Ovary (tissue), 10 donors: ENCODE measurements around the gene SPANXN3. TPM values are rescaled to one million over a fixed set of nuclear protein-coding genes. Genes with fewer than 3 reads are reported as not detected.
"Not testable (repeated sequence)": the region's sequence is repeated elsewhere in the genome, so short reads cannot be mapped to it uniquely, and the experiment has no call there.

Experiments used
- DNase-seq, 5 donors: peaks; one replicate each; pipeline ENCODE4 v3.0.0-alpha.2; 2019 to 2020
- H3K27ac ChIP-seq, 2 donors: fragments of 200-600 bp; one replicate each; pipeline versions ENCODE4 v1.5.1 to v1.8.0; 2019 to 2022
- H3K27me3 ChIP-seq: fragments of 200-600 bp; one replicate; pipeline ENCODE4 v1.8.0; 2022
- H3K36me3 ChIP-seq: fragments of 200-600 bp; sonication (generic); one replicate; pipeline ENCODE4 v1.5.1; 2019
- H3K4me1 ChIP-seq: one replicate; pipeline ENCODE4 v1.8.1; 2013; ENCODE audit warnings: mild to moderate bottlenecking, moderate library complexity; ENCODE audit not compliant: insufficient read depth
- H3K4me3 ChIP-seq: fragments of 200-600 bp; sonication (generic); one replicate; pipeline ENCODE4 v1.5.1; 2017
- H3K9me3 ChIP-seq, 2 donors: fragments of 200-600 bp in 1 of 2; sonication (generic) in 1 of 2; one replicate each; pipeline versions ENCODE4 v1.5.1 to v1.8.1; 2013 to 2019; ENCODE audit warnings: mild to moderate bottlenecking in 1 of 2, moderate library complexity in 1 of 2
- EP300 ChIP-seq: sonication (generic); formaldehyde crosslinking; IDR thresholded peaks from one replicate; pipeline ENCODE4 v1.6.1; 2017; ENCODE audit warnings: antibody characterized with exemption
- POLR2A ChIP-seq: fragments of 450-650 bp; IDR thresholded peaks from one replicate; pipeline ENCODE4 v1.6.1; 2017; ENCODE audit warnings: antibody characterized with exemption, mild to moderate bottlenecking, moderate library complexity
- WGBS, 3 donors: extraction: QIAGEN DNeasy Blood & Tissue Kit in 1 of 3; methylation state at CpG; one replicate each; pipeline versions ENCODE4 v1.1.5 to v1.1.7; 2013 to 2017; 5-methylcytosine and 5-hydroxymethylcytosine counted together
- intact Hi-C, 4 donors: fragments of 100-400 bp; cut with DNase I; formaldehyde crosslinking; loops; one replicate each; pipeline versions ENCODE4 v1.11.0 to v1.15.1; 2022 to 2023
- long read RNA-seq, 3 donors: library from polyadenylated mRNA in 2 of 3; unstranded in 2 of 3; transcript quantifications; one replicate each; pipeline ENCODE4 v2.0.0 and lab custom pipeline, GENCODE V29; 2021 to 2026
- polyA plus RNA-seq, 2 donors: library from polyadenylated mRNA; stranded (reverse); fragments of 200-250 nt in 1 of 2; fragments of 350-450 nt in 1 of 2; fragmentation: Illumina TruSeq in 1 of 2; extraction: RNeasy Lipid Tissue Mini Kit (QIAGEN cat#74804) in 1 of 2; gene quantifications; one replicate each; pipeline ENCODE4 v1.2.3, GENCODE V29; 2013 to 2014
- total RNA-seq, 7 donors: library from RNA; depleted of rRNA in 2 of 7; stranded (reverse); fragments of >200 nt in 2 of 7; fragmentation: NEBNext Ultra II Directional in 3 of 7; extraction: Animal tissue kit (Norgen Biotek cat#: 25700) in 3 of 7; gene quantifications; one replicate each; pipeline versions ENCODE4 v1.1.0 to v1.2.4, GENCODE V29; 2016 to 2023
- TF ChIP-seq, protein P1 (sequence below), 3 donors: fragments of 450-650 bp in 2 of 3; fragments of 200-600 bp in 1 of 3; IDR thresholded peaks; one replicate each; pipeline versions ENCODE4 v1.5.1 to v1.8.0; 2016 to 2022; ENCODE audit warnings: antibody characterized with exemption in 3 of 3, mild to moderate bottlenecking in 1 of 3
- donor health status: DM: no; HTN: no; CAD: no; lungs with moderate emphysema.
- donor health status: DM: no; HTN: no; CAD: no.
- donor health status: Bipolar disorder and iron deficiency.
- donor health status: DM: yes; HTN: yes; CAD: no.
- donor health status: DM: no; HTN: no; CAD: no.
- donor health status: DM: yes; HTN: yes; CAD: no.

SPANXN3 gene, protein sequence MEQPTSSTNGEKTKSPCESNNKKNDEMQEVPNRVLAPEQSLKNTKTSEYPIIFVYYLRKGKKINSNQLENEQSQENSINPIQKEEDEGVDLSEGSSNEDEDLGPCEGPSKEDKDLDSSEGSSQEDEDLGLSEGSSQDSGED
- total RNA-seq: not detected
- polyA plus RNA-seq: under 1 TPM in 1 of 2 donors, not detected in 1; 0.65 TPM
- long read RNA-seq, donor 1: 0 reads
- long read RNA-seq, donor 2: 0 reads
- long read RNA-seq, donor 3: 0 reads

DNA sequence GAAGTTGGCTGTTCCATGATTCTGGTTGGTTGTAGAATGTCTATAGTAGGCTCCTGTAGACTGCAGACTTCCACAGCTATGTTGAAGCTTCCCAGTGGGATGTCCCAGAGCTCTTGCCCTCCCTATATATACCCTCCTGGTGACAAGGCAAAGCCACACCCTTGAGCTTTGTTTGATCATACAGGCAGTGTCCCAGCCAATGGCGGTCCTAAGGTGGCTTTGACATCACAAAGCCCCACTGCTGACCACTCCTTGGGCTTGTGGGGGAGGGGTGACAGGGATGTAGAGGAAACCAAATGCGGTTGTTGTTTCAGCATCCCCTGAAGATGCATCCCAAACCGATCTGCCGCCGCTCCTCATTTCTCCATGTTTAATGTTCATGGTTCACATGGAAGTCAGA lies at the start of gene SPANXN3:
Gene SPANXN3 (minus strand): TSS at position 101 of the 400 bp plus-strand sequence. CDS start 84 bp downstream, at position 17.
- H3K27ac ChIP-seq, H3K36me3 ChIP-seq, H3K4me1 ChIP-seq, DNase-seq, intact Hi-C loops, H3K27me3 ChIP-seq, H3K4me3 ChIP-seq, H3K9me3 ChIP-seq: not testable (repeated sequence)
- WGBS, 3 donors: 14 to 59% (median 18%) methylated on average over 1 to 4 of the region's 5 CpGs

DNA sequence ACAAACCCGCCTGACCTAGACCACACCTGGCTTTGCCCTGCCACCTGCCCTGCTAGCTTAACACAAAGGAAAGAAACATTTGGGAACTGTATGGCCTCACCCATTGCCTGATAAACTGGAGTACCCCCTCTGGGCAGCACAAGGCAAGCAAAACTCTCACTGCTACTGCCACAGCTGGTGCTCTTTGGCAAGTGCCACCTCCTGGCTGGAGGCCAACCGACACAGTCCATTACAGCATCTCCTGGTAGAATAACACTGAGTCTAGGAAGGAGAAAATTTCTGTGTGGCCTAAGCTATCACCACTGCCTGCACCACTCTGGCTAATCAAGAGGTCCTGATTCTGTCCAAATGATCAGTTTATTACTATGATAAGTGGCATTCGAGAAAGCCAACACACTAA lies 18.9 kb upstream of the SPANXN3 start:
- no peak overlapping the region for H3K4me3 ChIP-seq
- no peaks in the 10 kb centered on the region for H3K36me3 ChIP-seq
- H3K27me3 ChIP-seq: no peaks in the 10 kb centered on the region
- WGBS, 3 donors: 61 to 76% (median 65%) methylated on average over 3 of the region's 3 CpGs
- no peaks in the 10 kb centered on the region for H3K9me3 ChIP-seq
- H3K27ac ChIP-seq: no peak overlapping the region
- no peaks in the 10 kb centered on the region for H3K4me1 ChIP-seq
- intact Hi-C loops: no loop called here
- no peak for TF ChIP-seq POLR2A
- TF ChIP-seq EP300: no peak
- TF ChIP-seq, protein P1, sequence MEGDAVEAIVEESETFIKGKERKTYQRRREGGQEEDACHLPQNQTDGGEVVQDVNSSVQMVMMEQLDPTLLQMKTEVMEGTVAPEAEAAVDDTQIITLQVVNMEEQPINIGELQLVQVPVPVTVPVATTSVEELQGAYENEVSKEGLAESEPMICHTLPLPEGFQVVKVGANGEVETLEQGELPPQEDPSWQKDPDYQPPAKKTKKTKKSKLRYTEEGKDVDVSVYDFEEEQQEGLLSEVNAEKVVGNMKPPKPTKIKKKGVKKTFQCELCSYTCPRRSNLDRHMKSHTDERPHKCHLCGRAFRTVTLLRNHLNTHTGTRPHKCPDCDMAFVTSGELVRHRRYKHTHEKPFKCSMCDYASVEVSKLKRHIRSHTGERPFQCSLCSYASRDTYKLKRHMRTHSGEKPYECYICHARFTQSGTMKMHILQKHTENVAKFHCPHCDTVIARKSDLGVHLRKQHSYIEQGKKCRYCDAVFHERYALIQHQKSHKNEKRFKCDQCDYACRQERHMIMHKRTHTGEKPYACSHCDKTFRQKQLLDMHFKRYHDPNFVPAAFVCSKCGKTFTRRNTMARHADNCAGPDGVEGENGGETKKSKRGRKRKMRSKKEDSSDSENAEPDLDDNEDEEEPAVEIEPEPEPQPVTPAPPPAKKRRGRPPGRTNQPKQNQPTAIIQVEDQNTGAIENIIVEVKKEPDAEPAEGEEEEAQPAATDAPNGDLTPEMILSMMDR (IDR thresholded peaks at IDR 0.05): no peak
- DNase-seq: no peak

DNA sequence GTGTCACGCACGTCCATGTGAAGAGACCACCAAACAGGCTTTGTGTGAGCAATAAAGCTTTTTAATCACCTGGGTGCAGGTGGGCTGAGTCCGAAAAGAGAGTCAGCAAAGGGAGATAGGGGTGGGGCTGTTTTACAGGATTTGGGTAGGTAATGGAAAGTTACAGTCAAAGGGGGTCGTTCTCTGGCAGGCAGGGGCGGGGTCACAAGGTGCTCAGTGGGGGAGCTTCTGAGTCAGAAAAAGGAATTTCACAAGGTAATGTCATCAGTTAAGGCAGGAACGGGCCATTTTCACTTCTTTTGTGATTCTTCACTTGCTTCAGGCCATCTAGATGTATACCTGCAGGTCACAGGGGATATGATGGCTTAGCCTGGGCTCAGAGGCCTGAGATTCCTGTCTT lies 15.1 kb downstream of the SPANXN3 start:
- DNase-seq, H3K36me3 ChIP-seq, intact Hi-C loops, H3K9me3 ChIP-seq, H3K27ac ChIP-seq, H3K4me1 ChIP-seq, H3K4me3 ChIP-seq, H3K27me3 ChIP-seq: not testable (repeated sequence)
- WGBS, 3 donors: 50 to 54% (median 52%) methylated on average over 6 of the region's 6 CpGs

DNA sequence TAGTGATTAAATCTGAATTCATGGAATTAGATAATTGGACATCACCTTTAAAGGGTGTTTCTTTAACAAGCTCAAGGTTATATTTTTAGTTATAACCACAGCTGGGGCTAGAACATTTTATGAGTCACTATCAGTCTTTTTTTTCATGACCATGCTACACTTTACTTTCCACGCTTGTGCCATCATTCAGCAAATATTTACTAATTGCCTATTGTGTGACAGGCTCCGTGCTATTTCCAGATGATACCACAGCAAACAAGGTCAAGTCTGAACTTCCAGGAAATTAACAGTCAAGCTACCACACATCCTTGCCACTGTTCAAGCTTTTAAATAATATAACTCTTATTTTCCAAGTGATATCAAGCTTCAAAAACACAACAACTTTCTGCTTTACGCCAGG lies 16.5 kb downstream of the SPANXN3 start:
- intact Hi-C loops: no loop called here
- 31 to 57% (median 36%) methylated on average over 3 of the region's 3 CpGs for WGBS, 3 donors
- Histone ChIP-seq H3K4me3 (no peak overlapping the region), H3K27ac (no peak overlapping the region), H3K27me3 (no peaks in the 10 kb centered on the region), H3K36me3 (no peaks in the 10 kb centered on the region), H3K4me1 (no peaks in the 10 kb centered on the region), H3K9me3 (no peaks in the 10 kb centered on the region)
- DNase-seq: no peak
- TF ChIP-seq EP300: no peak
- TF ChIP-seq, protein P1 (IDR thresholded peaks at IDR 0.05): no peak
- no peak for TF ChIP-seq POLR2A

DNA sequence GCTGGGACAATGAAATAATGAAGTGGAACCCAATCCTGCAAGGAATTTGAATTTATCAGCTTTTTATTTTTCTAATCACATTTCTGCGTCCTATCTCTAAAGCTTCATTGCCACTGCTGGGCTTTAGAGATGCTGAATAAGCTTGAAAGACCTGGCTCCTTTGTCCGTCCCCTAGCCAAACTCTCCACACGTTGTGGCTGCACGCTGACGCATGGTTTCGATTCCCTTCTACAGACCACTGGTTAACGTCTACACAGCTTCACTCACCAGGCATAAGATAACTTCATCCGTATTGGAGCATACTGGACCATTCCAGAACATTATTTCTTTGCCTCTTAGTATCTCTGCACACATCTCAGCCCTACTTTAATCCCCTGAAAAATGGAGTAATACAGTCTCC lies 31.2 kb downstream of the SPANXN3 start:
- TF ChIP-seq EP300 (no peak), POLR2A (no peak)
- TF ChIP-seq, protein P1 (IDR thresholded peaks at IDR 0.05): no peak
- no peak overlapping the region for H3K4me3 ChIP-seq
- 70 to 75% (median 72%) methylated on average over 8 of the region's 8 CpGs for WGBS, 3 donors
- DNase-seq: no peak
- H3K27ac ChIP-seq: no peak overlapping the region
- H3K9me3 ChIP-seq: no peaks in the 10 kb centered on the region
- intact Hi-C loops: no loop called here
- H3K4me1 ChIP-seq: no peaks in the 10 kb centered on the region
- no peaks in the 10 kb centered on the region for H3K27me3 ChIP-seq
- no peaks in the 10 kb centered on the region for H3K36me3 ChIP-seq
